Neural cell (in vitro differentiated cells): ENCODE results near the gene CIITA. TPM values are rescaled to one million over a fixed set of nuclear protein-coding genes. Genes with fewer than 3 reads are reported as not detected.

Experiments
- H2AFZ ChIP-seq: fragments of 200-600, 300-800 bp; sonication (generic), shearing (Covaris generic); 2 replicates; pipeline ENCODE4 v1.6.0; 2014; ENCODE audit warnings: low read depth, mild to moderate bottlenecking, antibody characterized with exemption, low read length, moderate library complexity
- H3F3A ChIP-seq: fragments of 200-600 bp; shearing (Covaris generic); 2 replicates; pipeline ENCODE4 v1.6.1; 2016; ENCODE audit warnings: mild to moderate bottlenecking, moderate library complexity, mixed read lengths, antibody characterized with exemption, low read length; ENCODE audit not compliant: insufficient read depth, poor library complexity, severe bottlenecking
- H3K27ac ChIP-seq: fragments of 200-600, 300-800 bp; sonication (generic), shearing (Covaris generic); 2 replicates; pipeline ENCODE4 v1.5.1; 2014; ENCODE audit warnings: mild to moderate bottlenecking, low read length, moderate library complexity
- H3K27me3 ChIP-seq: fragments of 300-800, 200-600 bp; sonication (generic), shearing (Covaris generic); 2 replicates; pipeline ENCODE4 v1.6.0; 2014; ENCODE audit warnings: mild to moderate bottlenecking, low read depth, low read length, moderate library complexity; ENCODE audit not compliant: insufficient read depth
- H3K36me3 ChIP-seq: fragments of 300-800, 200-600 bp; sonication (generic), shearing (Covaris generic); 2 replicates; pipeline ENCODE4 v1.5.1; 2014; ENCODE audit warnings: mild to moderate bottlenecking, antibody characterized with exemption, low read length, moderate library complexity; ENCODE audit not compliant: insufficient read depth
- H3K4me2 ChIP-seq: fragments of 300-800, 200-600 bp; sonication (generic), shearing (Covaris generic); 2 replicates; pipeline ENCODE4 v1.6.0; 2014; ENCODE audit warnings: mild to moderate bottlenecking, low read length
- H3K4me3 ChIP-seq: fragments of 300-800, 200-600 bp; sonication (generic), shearing (Covaris generic); 2 replicates; pipeline ENCODE4 v1.5.1; 2014; ENCODE audit warnings: mild to moderate bottlenecking, low read length, moderate library complexity
- H3K79me2 ChIP-seq: fragments of 200-600 bp; shearing (Covaris generic); replicated peaks from 2 replicates; pipeline ENCODE4 v1.6.0; 2014; ENCODE audit warnings: mild to moderate bottlenecking, low read length, moderate library complexity; ENCODE audit not compliant: insufficient read depth
- H3K9ac ChIP-seq: fragments of 300-800, 200-600 bp; sonication (generic), shearing (Covaris generic); 2 replicates; pipeline ENCODE4 v1.6.1; 2016; ENCODE audit warnings: mild to moderate bottlenecking, low read length, mixed read lengths
- H3K9me2 ChIP-seq: fragments of 200-600 bp; shearing (Covaris generic); 2 replicates; pipeline ENCODE4 v1.6.1; 2016; ENCODE audit warnings: mild to moderate bottlenecking, low read length, mixed read lengths; ENCODE audit not compliant: insufficient read depth
- H3K9me3 ChIP-seq: fragments of 200-600, 300-800 bp; sonication (generic), shearing (Covaris generic); 2 replicates; pipeline ENCODE4 v1.6.1; 2016; ENCODE audit warnings: mild to moderate bottlenecking, mixed run types, low read length, moderate library complexity, mixed read lengths
- H4K20me1 ChIP-seq: fragments of 200-600 bp; shearing (Covaris generic); 2 replicates; pipeline ENCODE4 v1.6.1; 2016; ENCODE audit warnings: mild to moderate bottlenecking, mixed run types; ENCODE audit not compliant: insufficient read depth
- CTCF ChIP-seq: fragments of 450-650 bp; IDR thresholded peaks from 2 replicates; pipeline ENCODE4 v1.5.1; 2014; ENCODE audit warnings: antibody characterized with exemption, mild to moderate bottlenecking, moderate library complexity; ENCODE audit not compliant: poor library complexity, severe bottlenecking
- EP300 ChIP-seq: fragments of 450-650 bp; conservative IDR thresholded peaks from 2 replicates; pipeline ENCODE4 v1.6.1; 2014; ENCODE audit warnings: antibody characterized with exemption, mild to moderate bottlenecking, moderate library complexity; ENCODE audit not compliant: poor library complexity, severe bottlenecking
- EZH2 ChIP-seq: fragments of 200-600, 300-800 bp; shearing (Covaris generic), sonication (generic); IDR thresholded peaks from 2 replicates; pipeline ENCODE4 v1.6.1; 2014; ENCODE audit warnings: antibody characterized with exemption, low read length, borderline replicate concordance, mild to moderate bottlenecking; ENCODE audit not compliant: insufficient read depth, poor library complexity, severe bottlenecking
- MXI1 ChIP-seq: fragments of 450-650 bp; conservative IDR thresholded peaks from 2 replicates; pipeline ENCODE4 v1.6.1; 2014; ENCODE audit warnings: antibody characterized with exemption, mild to moderate bottlenecking; ENCODE audit not compliant: poor library complexity, severe bottlenecking
- POLR2AphosphoS5 ChIP-seq: IDR thresholded peaks from 2 replicates; pipeline ENCODE4 v1.6.1; 2012
- RAD21 ChIP-seq: fragments of 450-650 bp; conservative IDR thresholded peaks from 2 replicates; pipeline ENCODE4 v1.6.1; 2014; ENCODE audit warnings: antibody characterized with exemption, mild to moderate bottlenecking, moderate library complexity
- REST ChIP-seq: IDR thresholded peaks from 2 replicates; pipeline ENCODE4 v1.6.1; 2012; ENCODE audit warnings: borderline replicate concordance
- SMC3 ChIP-seq: fragments of 450-650 bp; conservative IDR thresholded peaks from 2 replicates; pipeline ENCODE4 v1.6.1; 2014; ENCODE audit warnings: antibody characterized with exemption, mild to moderate bottlenecking, moderate library complexity; ENCODE audit not compliant: poor library complexity
- TAF1 ChIP-seq: IDR thresholded peaks from 2 replicates; pipeline ENCODE4 v1.6.1; 2012; ENCODE audit warnings: low read depth
- polyA plus RNA-seq: library from polyadenylated mRNA; depleted of rRNA; stranded (reverse); fragments of >200 nt; gene quantifications from 2 replicates; pipeline ENCODE4 v1.2.3, GENCODE V29; 2014

Gene CIITA
- polyA plus RNA-seq, 1 donor from 2014 or later: not detected

DNA sequence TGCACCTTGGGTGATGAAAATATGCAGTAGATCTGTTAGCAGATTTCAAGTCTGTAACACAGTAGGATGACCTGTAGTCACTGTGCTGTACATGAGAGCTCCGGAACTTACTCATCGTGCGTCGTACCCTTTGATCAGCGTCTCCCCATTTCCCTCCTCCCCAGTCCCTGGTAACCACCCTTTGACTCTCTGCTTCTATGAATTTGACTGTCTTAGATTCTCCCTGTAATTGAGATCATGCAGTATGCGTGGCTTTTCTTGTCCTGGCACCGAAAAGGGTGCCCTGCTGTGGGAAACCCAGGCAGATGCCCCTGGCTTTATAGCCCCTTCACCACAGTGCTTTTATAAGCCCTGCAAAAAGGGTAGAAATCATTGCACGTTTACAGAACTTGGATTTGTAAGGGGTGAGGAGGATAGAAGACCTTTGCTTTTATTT is 87.9 kb downstream of the CIITA start:
- H4K20me1 ChIP-seq: no peaks in the 10 kb centered on the region
- H3K27ac ChIP-seq: no peak overlapping the region
- TF ChIP-seq EP300 (no peak), RAD21 (no peak), SMC3 (no peak), REST (no peak), CTCF (no peak), MXI1 (no peak), TAF1 (no peak), EZH2 (no peak), POLR2AphosphoS5 (no peak)
- H3K36me3 ChIP-seq: no peaks in the 10 kb centered on the region
- H3K9me2 ChIP-seq: no peaks in the 10 kb centered on the region
- H2AFZ ChIP-seq: no peak overlapping the region
- H3K79me2 ChIP-seq: no peaks in the 10 kb centered on the region
- H3K27me3 ChIP-seq: no peaks in the 10 kb centered on the region
- H3K9ac ChIP-seq: no peak overlapping the region
- no peaks in the 10 kb centered on the region for H3K9me3 ChIP-seq
- H3F3A ChIP-seq: no peaks in the 10 kb centered on the region
- no peak overlapping the region for H3K4me3 ChIP-seq
- H3K4me2 ChIP-seq: no peak overlapping the region

DNA sequence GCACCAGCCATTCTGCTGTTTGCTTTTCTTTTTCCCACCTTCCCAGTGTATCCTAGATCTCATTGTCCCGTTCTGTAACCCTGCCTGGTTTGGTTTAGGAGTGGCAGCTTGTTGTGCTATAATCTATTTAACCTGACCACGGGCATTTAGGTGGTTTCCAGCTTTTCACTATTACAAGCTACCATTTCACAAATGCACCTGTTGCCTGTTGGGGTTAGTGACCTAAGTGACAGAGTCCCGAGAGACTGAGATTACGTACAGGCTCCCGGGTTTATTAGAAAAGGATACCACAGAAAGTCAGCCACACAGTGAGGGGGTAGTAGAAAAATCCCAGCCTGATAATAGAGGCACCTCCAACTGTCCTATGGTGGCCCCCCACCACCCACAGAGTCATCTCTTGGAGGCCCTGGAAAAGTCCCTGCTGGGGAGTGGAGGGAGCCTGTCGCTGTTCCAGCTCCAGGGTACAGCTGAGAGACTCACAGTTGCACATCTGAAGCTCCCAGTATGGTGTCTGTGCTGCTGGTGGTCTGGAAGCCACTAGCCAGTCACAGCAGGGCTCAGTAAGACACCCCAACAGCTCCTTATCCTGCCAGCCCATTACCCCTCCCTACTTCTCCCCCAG is 88.5 kb downstream of the CIITA start:
- H3K9ac ChIP-seq: no peak overlapping the region
- TF ChIP-seq EZH2 (no peak), RAD21 (no peak), REST (no peak), MXI1 (no peak), TAF1 (no peak), POLR2AphosphoS5 (no peak), SMC3 (no peak)

More for the DNA sequence above, 88.5 kb downstream of the CIITA start:
- H3K4me2 ChIP-seq: no peak overlapping the region
- no peaks in the 10 kb centered on the region for H3K36me3 ChIP-seq
- H4K20me1 ChIP-seq: no peaks in the 10 kb centered on the region
- H2AFZ ChIP-seq: no peak overlapping the region
- no peaks in the 10 kb centered on the region for H3F3A ChIP-seq
- no peaks in the 10 kb centered on the region for H3K79me2 ChIP-seq
- H3K9me2 ChIP-seq: no peaks in the 10 kb centered on the region
- H3K4me3 ChIP-seq: no peak overlapping the region
- H3K27me3 ChIP-seq: no peaks in the 10 kb centered on the region
- H3K9me3 ChIP-seq: no peaks in the 10 kb centered on the region
- H3K27ac ChIP-seq: no peak overlapping the region
